GM19438 (cell line): ENCODE data around the gene CHRDL1.
"Not testable (repeated sequence)": the region's sequence is repeated elsewhere in the genome, so short reads cannot be mapped to it uniquely, and the experiment has no call there.

Experiments used
- ATAC-seq: cut with Tn5 transposase; IDR thresholded peaks from one replicate; pipeline ENCODE4 v1.9.1; 2021; ENCODE audit warnings: low read depth; ENCODE audit not compliant: unreplicated experiment

The CHRDL1 gene

GRCh38 chrX:110667706-110668105 is 127.9 kb downstream of the CHRDL1 start:
- ATAC-seq, result no peak

- ATAC-seq, result peak; percentile 81
Observed at GRCh38 chrX:110665223-110666002, 130.2 kb downstream of the CHRDL1 start.

- ATAC-seq, result no peak
Observed at GRCh38 chrX:110657073-110657472, 138.5 kb downstream of the CHRDL1 start.

GRCh38 chrX:110654280-110654679 is 141.3 kb downstream of the CHRDL1 start:
- not testable (repeated sequence) for ATAC-seq

- no peak for ATAC-seq
Observed at GRCh38 chrX:110646386-110646785, 149.2 kb downstream of the CHRDL1 start.
